Activated B cell treated with CpG ODN at 0.5 μM for 24 hours (primary cell): ENCODE results near the gene AQR. TPM values are rescaled to one million over a fixed set of nuclear protein-coding genes. Genes with fewer than 3 reads are reported as not detected.

Source experiments
- ATAC-seq: fragments of 200-7000 bp; cut with Tn5 transposase; one replicate; pipeline ENCODE4 v1.10.0; 2021; ENCODE audit warnings: low read depth, mild to moderate bottlenecking, moderate library complexity
- CTCF ChIA-PET: fragments of 350-600 bp; sonication (Branson Sonifier 250); formaldehyde crosslinking; loops from one replicate; lab custom pipeline; 2021; ENCODE audit warnings: antibody characterized with exemption; lab: Charles Lee
- POLR2A ChIA-PET: fragments of 350-600 bp; sonication (Branson Sonifier 250); formaldehyde crosslinking; loops from one replicate; lab custom pipeline; 2021; ENCODE audit warnings: antibody characterized with exemption; lab: Charles Lee
- DNase-seq: peaks from one replicate; pipeline ENCODE4 v3.0.0; 2022
- H3K27ac Mint-ChIP-seq: one replicate; pipeline ENCODE4 v1.8.0; 2020; ENCODE audit warnings: mixed read lengths
- H3K27me3 Mint-ChIP-seq: one replicate; pipeline ENCODE4 v1.8.0; 2021; ENCODE audit warnings: mixed read lengths
- H3K36me3 Mint-ChIP-seq: one replicate; pipeline ENCODE4 v1.8.0; 2021; ENCODE audit warnings: low read depth, mixed read lengths
- H3K4me1 Mint-ChIP-seq: one replicate; pipeline ENCODE4 v1.8.0; 2021; ENCODE audit warnings: mixed read lengths
- H3K4me3 Mint-ChIP-seq: one replicate; pipeline ENCODE4 v1.8.0; 2020; ENCODE audit warnings: mild to moderate bottlenecking, mixed read lengths
- H3K9me3 Mint-ChIP-seq: one replicate; pipeline ENCODE4 v1.8.0; 2020; ENCODE audit warnings: mixed read lengths
- intact Hi-C: fragments of 100-400 bp; cut with micrococcal nuclease; formaldehyde crosslinking; loops from one replicate; pipeline ENCODE4 v1.15.1; 2024
- total RNA-seq: library from RNA; stranded (reverse); gene quantifications from 2 replicates; pipeline ENCODE4 v1.2.3, GENCODE V29; 2022
- TF ChIP-seq, protein P1 (sequence below): fragments of 200-600 bp; IDR thresholded peaks from one replicate; pipeline ENCODE4 v1.8.0; 2022; ENCODE audit warnings: antibody characterized with exemption, mild to moderate bottlenecking

Gene AQR
- total RNA-seq, 1 donor from 2014 or later, result 48.6 TPM

DNA sequence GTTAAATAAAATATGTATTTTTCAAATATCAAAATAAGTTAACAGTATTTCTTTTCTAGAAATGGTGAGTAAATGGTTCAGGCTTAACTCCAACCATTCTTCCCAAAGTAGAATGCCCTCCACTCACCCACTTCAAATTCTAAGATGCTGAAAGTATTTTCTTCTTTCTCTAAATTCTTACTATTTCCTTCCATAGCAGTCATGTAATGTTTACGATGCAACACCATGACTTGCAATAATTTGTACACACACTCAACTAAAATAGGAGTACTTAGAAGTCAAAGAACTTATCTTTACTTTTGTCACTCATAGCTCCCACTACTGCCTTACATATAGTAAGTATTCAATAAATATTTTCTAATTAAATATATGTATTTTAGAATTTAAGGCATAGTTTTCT is 65.0 kb downstream of the AQR start:
- no peak overlapping the region for H3K4me3 Mint-ChIP-seq
- intact Hi-C loops, result loop anchor here (2.0 kb wide), 1 partner anchor 64 kb away; the partner anchor contains the start of gene AQR
- no peaks in the 10 kb centered on the region for H3K27me3 Mint-ChIP-seq
- DNase-seq (no peak), ATAC-seq (no peak)
- no peaks in the 10 kb centered on the region for H3K9me3 Mint-ChIP-seq
- no peak overlapping the region for H3K27ac Mint-ChIP-seq
- POLR2A ChIA-PET, result no interaction called here
- H3K36me3 Mint-ChIP-seq, result peaks cover 74% of the 10 kb centered on the region
- CTCF ChIA-PET, result no interaction called here
- TF ChIP-seq, protein P1, sequence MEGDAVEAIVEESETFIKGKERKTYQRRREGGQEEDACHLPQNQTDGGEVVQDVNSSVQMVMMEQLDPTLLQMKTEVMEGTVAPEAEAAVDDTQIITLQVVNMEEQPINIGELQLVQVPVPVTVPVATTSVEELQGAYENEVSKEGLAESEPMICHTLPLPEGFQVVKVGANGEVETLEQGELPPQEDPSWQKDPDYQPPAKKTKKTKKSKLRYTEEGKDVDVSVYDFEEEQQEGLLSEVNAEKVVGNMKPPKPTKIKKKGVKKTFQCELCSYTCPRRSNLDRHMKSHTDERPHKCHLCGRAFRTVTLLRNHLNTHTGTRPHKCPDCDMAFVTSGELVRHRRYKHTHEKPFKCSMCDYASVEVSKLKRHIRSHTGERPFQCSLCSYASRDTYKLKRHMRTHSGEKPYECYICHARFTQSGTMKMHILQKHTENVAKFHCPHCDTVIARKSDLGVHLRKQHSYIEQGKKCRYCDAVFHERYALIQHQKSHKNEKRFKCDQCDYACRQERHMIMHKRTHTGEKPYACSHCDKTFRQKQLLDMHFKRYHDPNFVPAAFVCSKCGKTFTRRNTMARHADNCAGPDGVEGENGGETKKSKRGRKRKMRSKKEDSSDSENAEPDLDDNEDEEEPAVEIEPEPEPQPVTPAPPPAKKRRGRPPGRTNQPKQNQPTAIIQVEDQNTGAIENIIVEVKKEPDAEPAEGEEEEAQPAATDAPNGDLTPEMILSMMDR, result no peak
- H3K4me1 Mint-ChIP-seq, result no peaks in the 10 kb centered on the region

DNA sequence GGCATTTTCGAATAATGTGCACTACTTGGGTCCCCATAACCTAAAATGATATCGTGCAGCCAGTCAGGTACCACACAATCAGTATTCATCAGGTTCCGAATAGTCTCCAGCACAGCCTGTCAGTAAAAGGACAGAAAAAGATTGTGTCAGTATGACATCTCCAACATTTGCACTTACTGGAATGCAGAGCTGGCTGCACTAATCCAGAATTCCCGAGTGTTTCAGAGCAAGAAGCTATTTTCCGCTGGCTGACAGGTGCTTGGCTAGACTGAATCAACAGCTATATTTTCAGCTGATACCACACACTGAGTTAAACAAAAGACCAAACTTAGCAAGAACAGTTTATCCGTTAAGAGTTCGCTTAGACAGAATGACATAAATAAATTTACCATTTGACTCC is 68.8 kb downstream of the AQR start:
- H3K36me3 Mint-ChIP-seq, result peaks cover 73% of the 10 kb centered on the region
- no peaks in the 10 kb centered on the region for H3K27me3 Mint-ChIP-seq
- H3K4me3 Mint-ChIP-seq, result no peak overlapping the region
- intact Hi-C loops, result no loop called here
- TF ChIP-seq, protein P1, result no peak
- H3K9me3 Mint-ChIP-seq, result no peaks in the 10 kb centered on the region
- DNase-seq (no peak), ATAC-seq (no peak)
- ChIA-PET POLR2A (no interaction called here), CTCF (no interaction called here)
- no peaks in the 10 kb centered on the region for H3K4me1 Mint-ChIP-seq
- H3K27ac Mint-ChIP-seq, result no peak overlapping the region

DNA sequence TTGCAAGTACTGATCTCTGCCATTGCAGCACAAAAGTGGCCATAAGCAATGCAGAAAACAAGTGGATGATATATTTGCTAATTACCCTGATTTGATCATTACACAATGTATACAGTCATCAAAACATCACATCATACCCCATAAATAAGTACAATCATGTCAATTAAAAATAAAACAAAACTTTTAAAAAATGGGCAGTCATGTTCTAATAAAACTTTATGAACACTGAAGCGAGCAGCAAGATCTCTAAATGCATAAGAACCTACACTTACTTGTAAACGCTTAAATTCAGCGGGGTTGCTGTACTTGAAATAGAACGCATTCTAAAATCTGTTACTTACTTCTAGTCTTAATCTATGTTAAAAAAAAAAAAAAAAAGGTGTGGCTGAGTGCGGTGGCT is 73.4 kb downstream of the AQR start:
- TF ChIP-seq, protein P1, result no peak
- H3K9me3 Mint-ChIP-seq, result peaks cover 15% of the 10 kb centered on the region
- POLR2A ChIA-PET, result no interaction called here
- no peak for ATAC-seq
- H3K36me3 Mint-ChIP-seq, result peaks cover 85% of the 10 kb centered on the region
- intact Hi-C loops, result no loop called here
- no peak for DNase-seq
- no peaks in the 10 kb centered on the region for H3K27me3 Mint-ChIP-seq
- CTCF ChIA-PET, result no interaction called here
- no peak overlapping the region for H3K4me3 Mint-ChIP-seq
- H3K4me1 Mint-ChIP-seq, result no peaks in the 10 kb centered on the region
- H3K27ac Mint-ChIP-seq, result no peak overlapping the region

DNA sequence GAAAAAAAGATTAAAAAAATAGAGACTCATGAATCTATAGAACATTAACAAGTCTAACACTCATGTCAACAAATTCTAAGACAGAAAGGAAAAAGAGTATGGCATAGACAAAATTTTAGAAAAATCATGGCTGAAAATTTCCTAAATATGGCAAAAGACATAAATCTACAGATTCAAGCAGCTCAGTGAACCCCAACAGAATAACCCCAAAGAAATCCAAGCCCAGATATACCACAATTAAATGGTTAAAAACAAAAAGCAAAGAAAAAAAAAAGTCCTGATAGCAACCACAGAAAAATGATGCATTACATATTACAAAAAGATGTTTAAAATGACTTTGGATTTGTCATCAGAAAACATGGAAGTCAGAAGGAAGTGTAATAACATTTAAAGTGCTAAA is 75.6 kb downstream of the AQR start:
- ATAC-seq (no peak), DNase-seq (no peak)
- intact Hi-C loops, result no loop called here
- TF ChIP-seq, protein P1, result no peak
- no peak overlapping the region for H3K4me3 Mint-ChIP-seq
- ChIA-PET CTCF (no interaction called here), POLR2A (no interaction called here)
- H3K4me1 Mint-ChIP-seq, result no peaks in the 10 kb centered on the region
- peaks cover 85% of the 10 kb centered on the region for H3K36me3 Mint-ChIP-seq
- peaks cover 15% of the 10 kb centered on the region for H3K9me3 Mint-ChIP-seq
- H3K27me3 Mint-ChIP-seq, result no peaks in the 10 kb centered on the region
- H3K27ac Mint-ChIP-seq, result no peak overlapping the region

DNA sequence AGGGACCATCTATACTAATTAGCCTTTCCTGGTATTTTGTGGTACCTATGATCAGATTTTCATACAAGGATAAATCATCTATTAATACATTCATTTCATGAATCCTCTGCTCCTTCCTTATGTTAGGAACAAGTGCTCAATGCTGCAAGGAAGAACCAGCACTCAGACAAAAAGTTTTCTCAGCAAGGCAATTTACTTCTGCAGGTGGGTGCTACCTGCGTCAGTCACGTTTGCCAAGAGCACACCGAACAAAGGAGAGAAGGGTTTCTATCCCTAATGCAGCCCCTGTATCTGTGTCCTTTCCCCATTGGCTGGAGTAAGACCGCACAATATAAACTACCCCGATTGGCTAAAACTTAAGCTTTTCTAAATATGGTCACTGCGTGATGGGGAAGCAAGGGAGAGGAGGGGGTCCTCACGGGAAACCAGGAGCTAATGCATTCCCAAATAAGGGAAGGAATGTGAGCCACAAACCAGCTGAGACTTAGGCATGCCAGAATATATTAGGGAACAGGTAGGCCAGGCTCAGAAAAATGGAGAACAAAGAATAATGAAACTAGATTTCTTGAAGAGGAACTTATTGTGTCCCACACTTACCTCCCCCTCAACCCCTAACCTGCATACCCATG is 76.5 kb downstream of the AQR start:
- Mint-ChIP-seq H3K27ac (no peak overlapping the region), H3K36me3 (peaks cover 87% of the 10 kb centered on the region), H3K4me3 (no peak overlapping the region), H3K27me3 (no peaks in the 10 kb centered on the region), H3K4me1 (no peaks in the 10 kb centered on the region), H3K9me3 (peaks cover 15% of the 10 kb centered on the region)
- ATAC-seq, result no peak
- intact Hi-C loops, result no loop called here
- no peak for DNase-seq
- CTCF ChIA-PET, result no interaction called here
- TF ChIP-seq, protein P1, result no peak
- POLR2A ChIA-PET, result no interaction called here
